ENCODE data around the gene B3GAT3. TPM values are rescaled to one million over a fixed set of nuclear protein-coding genes. Genes with fewer than 3 reads are reported as not detected.

B3GAT3 gene
- total and polyA plus RNA-seq, 2 of the 8 experiments (the other 6 are each of a cell fraction or from before 2014, with no cell fraction given) = 28.0 to 39.0 TPM

DNA sequence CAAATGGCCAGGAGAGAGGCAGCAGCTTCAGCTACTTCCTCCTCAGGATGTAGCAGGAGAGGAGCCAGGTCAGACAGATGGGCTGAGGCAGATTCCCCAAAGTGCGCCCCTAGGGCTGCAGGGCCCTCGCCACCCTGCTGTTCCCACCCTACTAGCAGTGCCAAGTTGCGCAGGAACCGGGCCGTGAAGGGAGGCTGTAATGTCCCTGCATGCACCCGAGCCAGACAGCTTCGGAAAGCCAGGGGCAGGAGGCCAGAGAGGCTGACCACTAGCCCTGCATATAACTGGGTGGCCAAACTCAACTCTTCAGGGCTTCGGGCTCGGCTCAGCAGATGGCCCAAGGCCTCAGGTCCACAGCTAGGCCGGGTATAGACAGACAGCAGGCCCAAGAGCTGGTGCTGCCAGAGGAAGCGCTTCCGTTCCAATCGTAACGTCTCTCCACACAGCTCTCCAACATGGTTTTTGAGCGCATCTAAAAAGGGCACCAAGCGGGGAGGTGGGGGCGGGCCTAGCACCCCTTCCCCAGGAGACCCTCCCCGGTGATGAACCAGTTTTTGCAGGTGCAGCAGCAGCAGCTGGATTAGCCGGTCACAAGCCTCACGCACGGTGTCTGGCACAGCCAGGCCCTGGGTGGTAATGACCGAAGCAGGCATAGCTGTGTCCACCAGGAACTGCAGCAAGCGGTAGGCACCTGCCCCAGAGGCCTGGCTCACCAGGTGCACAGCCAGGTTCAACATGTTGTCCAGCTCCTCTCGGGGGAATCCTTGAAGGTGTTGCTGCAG lies 26.6 kb upstream of the B3GAT3 start:
- Histone ChIP-seq H3K14ac (ENCODE audit: insufficient read length) (no peak overlapping the region), H2BK120ac (replicated peaks; ENCODE audit: low read depth, low read length) (no peak overlapping the region), H3K18ac (ENCODE audit: extremely low read depth, low read length) (no peak overlapping the region), H3K56ac (replicated peaks; ENCODE audit: insufficient read length, low read depth, low read length) (no peak overlapping the region), H2AFZ (ENCODE audit: low read length) (no peak overlapping the region), H4K5ac (ENCODE audit: insufficient read length, low read depth, low read length) (no peak overlapping the region), H3K4me3 (ENCODE audit: extremely low read depth in 1 of 4, insufficient read depth in 2 of 4, low read depth in 3 of 4, low read length in 4 of 4) (no peak overlapping the region), H3K27me3 (replicated peaks in 1 of 4; ENCODE audit: control insufficient read depth in 3 of 4, extremely low read depth in 1 of 4, insufficient read depth in 3 of 4, low read length in 3 of 4) (no peaks in the 10 kb centered on the region), H3K9ac (replicated peaks in 1 of 4; ENCODE audit: extremely low read depth in 1 of 4, low read depth in 3 of 4, low read length in 3 of 4) (no peak overlapping the region), H2AK5ac (ENCODE audit: low read depth, low read length) (no peak overlapping the region), H4K20me1 (replicated peaks in 1 of 2; ENCODE audit: control insufficient read depth in 1 of 2, insufficient read depth in 2 of 2, low read length in 2 of 2) (peaks cover 3 to 23% of the 10 kb centered on the region in 2 experiments), H3K23me2 (ENCODE audit: low read depth, low read length) (peaks cover 8% of the 10 kb centered on the region), H3K79me2 (ENCODE audit: control insufficient read depth in 1 of 2, insufficient read depth in 2 of 2, low read length in 2 of 2) (peaks cover 15 to 51% of the 10 kb centered on the region in 2 experiments), H4K8ac (ENCODE audit: extremely low read depth, insufficient read depth, low read length) (no peak overlapping the region), H3K23ac (ENCODE audit: insufficient read length) (no peak overlapping the region), H3K27ac (ENCODE audit: low read depth, low read length) (no peak overlapping the region), H3K4me2 (ENCODE audit: insufficient read depth in 1 of 2, low read depth in 2 of 2, low read length in 2 of 2) (no peak overlapping the region), H4K91ac (replicated peaks; ENCODE audit: insufficient read length, low read length) (no peak overlapping the region), H3K36me3 (ENCODE audit: control insufficient read depth in 2 of 4, insufficient read depth in 4 of 4, low read length in 3 of 4) (peaks cover 0 to 23% (median 7%) of the 10 kb centered on the region in 4 experiments; a peak in 5 of 8 replicates), H3K4ac (replicated peaks; ENCODE audit: insufficient read length, low read depth, low read length) (no peak overlapping the region), H2BK12ac (ENCODE audit: low read depth, low read length) (no peak overlapping the region), H3K4me1 (replicated peaks in 1 of 4; ENCODE audit: control insufficient read depth in 3 of 4, insufficient read depth in 4 of 4, low read length in 3 of 4) (no peaks in the 10 kb centered on the region; a peak in 2 of 7 replicates), H3K9me3 (ENCODE audit: insufficient read depth in 2 of 2, low read depth in 1 of 2, low read length in 1 of 2) (no peaks in the 10 kb centered on the region), H2BK5ac (ENCODE audit: low read depth, low read length) (no peak overlapping the region), H2BK15ac (ENCODE audit: low read length) (no peak overlapping the region), H2BK20ac (ENCODE audit: low read length) (no peak overlapping the region), H3K79me1 (ENCODE audit: low read depth, low read length) (peaks cover 10% of the 10 kb centered on the region)
- 98% methylated on average over 24 of the region's 24 CpGs; no CpG with 5 or more reads in 1 of the 2 experiments for WGBS, 2 experiments (ENCODE audit: extremely low coverage in 1 of 2, insufficient coverage in 1 of 2, insufficient read length in 1 of 2, insufficient replicate concordance in 2 of 2, low coverage in 1 of 2, low lambda C conversion rate in 2 of 2, missing lambda C conversion rate in 1 of 2)
- no peak for FAIRE-seq
- DNase-seq (ENCODE audit: low read depth in 1 of 2, low spot score in 2 of 2) = no peak
- CTCF ChIA-PET (ENCODE audit: partially characterized antibody) = interaction anchor here (0.6 to 3.2 kb wide), 15 partner anchors 13 to 121 kb away, joined by 3 to 14 read pairs (median 3); partner anchors contain the start of genes C11orf98, CSKMT and LRRN4CL
- POLR2A ChIA-PET (ENCODE audit: partially characterized antibody) = interaction anchor here (0.6 to 50.4 kb wide), 15 partner anchors 8 to 850 kb away, joined by 3 to 2041 read pairs (median 3); partner anchors contain the start of genes B3GAT3, BSCL2, C11orf98 and CSKMT
- TF ChIP-seq POU5F1 (IDR thresholded peaks at IDR 0.05; ENCODE audit: low read depth, low read length) (no peak), JUND (IDR thresholded peaks at IDR 0.05; ENCODE audit: low read length) (no peak), CBX8 (IDR thresholded peaks at IDR 0.05; ENCODE audit: borderline replicate concordance, low read depth, low read length) (no peak)
- TF ChIP-seq, protein P1, sequence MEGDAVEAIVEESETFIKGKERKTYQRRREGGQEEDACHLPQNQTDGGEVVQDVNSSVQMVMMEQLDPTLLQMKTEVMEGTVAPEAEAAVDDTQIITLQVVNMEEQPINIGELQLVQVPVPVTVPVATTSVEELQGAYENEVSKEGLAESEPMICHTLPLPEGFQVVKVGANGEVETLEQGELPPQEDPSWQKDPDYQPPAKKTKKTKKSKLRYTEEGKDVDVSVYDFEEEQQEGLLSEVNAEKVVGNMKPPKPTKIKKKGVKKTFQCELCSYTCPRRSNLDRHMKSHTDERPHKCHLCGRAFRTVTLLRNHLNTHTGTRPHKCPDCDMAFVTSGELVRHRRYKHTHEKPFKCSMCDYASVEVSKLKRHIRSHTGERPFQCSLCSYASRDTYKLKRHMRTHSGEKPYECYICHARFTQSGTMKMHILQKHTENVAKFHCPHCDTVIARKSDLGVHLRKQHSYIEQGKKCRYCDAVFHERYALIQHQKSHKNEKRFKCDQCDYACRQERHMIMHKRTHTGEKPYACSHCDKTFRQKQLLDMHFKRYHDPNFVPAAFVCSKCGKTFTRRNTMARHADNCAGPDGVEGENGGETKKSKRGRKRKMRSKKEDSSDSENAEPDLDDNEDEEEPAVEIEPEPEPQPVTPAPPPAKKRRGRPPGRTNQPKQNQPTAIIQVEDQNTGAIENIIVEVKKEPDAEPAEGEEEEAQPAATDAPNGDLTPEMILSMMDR (IDR thresholded peaks at IDR 0.05; ENCODE audit: control extremely low read depth in 1 of 3, insufficient read depth in 1 of 3, low read depth in 1 of 3, low read length in 3 of 3) = no peak
- TF ChIP-seq, protein P2, sequence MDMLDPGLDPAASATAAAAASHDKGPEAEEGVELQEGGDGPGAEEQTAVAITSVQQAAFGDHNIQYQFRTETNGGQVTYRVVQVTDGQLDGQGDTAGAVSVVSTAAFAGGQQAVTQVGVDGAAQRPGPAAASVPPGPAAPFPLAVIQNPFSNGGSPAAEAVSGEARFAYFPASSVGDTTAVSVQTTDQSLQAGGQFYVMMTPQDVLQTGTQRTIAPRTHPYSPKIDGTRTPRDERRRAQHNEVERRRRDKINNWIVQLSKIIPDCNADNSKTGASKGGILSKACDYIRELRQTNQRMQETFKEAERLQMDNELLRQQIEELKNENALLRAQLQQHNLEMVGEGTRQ (IDR thresholded peaks at IDR 0.05; ENCODE audit: low read length) = no peak

Measured in H1 (cell line).